Measurements from ENCODE around the gene RTN4RL1. TPM values are rescaled to one million over a fixed set of nuclear protein-coding genes. Genes with fewer than 3 reads are reported as not detected.

RTN4RL1 gene
- total and polyA plus RNA-seq, 2 of the 13 experiments (the other 11 are each of a cell fraction or from before 2014, with no cell fraction given): 0.01 TPM; not detected in 1

GRCh38 chr17:1997927-1998742, 27.0 kb downstream of the RTN4RL1 start (continued):
- TF ChIP-seq ZNF569 (CRISPR knock-in tag; IDR thresholded peaks at IDR 0.05; ENCODE audit: borderline replicate concordance) (no peak), ZNF646 (CRISPR knock-in tag; IDR thresholded peaks at IDR 0.05) (no peak), MED8 (CRISPR knock-in tag; IDR thresholded peaks at IDR 0.05; ENCODE audit: insufficient replicate concordance) (no peak), PHB2 (IDR thresholded peaks at IDR 0.05; ENCODE audit: partially characterized antibody) (no peak), SOX5 (CRISPR knock-in tag; IDR thresholded peaks at IDR 0.05; ENCODE audit: borderline replicate concordance) (peak; percentile 45; the same call in 1 of the 2 replicates), POLR2G (IDR thresholded peaks at IDR 0.05; ENCODE audit: low read depth, low read length) (peak; percentile 69), ZC3H13 (CRISPR knock-in tag; IDR thresholded peaks at IDR 0.05) (no peak), RFX1 (IDR thresholded peaks at IDR 0.05) (no peak), ZNF720 (CRISPR knock-in tag; IDR thresholded peaks at IDR 0.05) (no peak), TP53 (CRISPR knock-in tag; conservative IDR thresholded peaks at IDR 0.05) (no peak), ZMYM3 (CRISPR knock-in tag; IDR thresholded peaks at IDR 0.05) (no peak; the same call in 1 of the 2 replicates), GLI4 (CRISPR knock-in tag; IDR thresholded peaks at IDR 0.05; ENCODE audit: borderline replicate concordance) (no peak)
- TF ChIP-seq, protein P1, sequence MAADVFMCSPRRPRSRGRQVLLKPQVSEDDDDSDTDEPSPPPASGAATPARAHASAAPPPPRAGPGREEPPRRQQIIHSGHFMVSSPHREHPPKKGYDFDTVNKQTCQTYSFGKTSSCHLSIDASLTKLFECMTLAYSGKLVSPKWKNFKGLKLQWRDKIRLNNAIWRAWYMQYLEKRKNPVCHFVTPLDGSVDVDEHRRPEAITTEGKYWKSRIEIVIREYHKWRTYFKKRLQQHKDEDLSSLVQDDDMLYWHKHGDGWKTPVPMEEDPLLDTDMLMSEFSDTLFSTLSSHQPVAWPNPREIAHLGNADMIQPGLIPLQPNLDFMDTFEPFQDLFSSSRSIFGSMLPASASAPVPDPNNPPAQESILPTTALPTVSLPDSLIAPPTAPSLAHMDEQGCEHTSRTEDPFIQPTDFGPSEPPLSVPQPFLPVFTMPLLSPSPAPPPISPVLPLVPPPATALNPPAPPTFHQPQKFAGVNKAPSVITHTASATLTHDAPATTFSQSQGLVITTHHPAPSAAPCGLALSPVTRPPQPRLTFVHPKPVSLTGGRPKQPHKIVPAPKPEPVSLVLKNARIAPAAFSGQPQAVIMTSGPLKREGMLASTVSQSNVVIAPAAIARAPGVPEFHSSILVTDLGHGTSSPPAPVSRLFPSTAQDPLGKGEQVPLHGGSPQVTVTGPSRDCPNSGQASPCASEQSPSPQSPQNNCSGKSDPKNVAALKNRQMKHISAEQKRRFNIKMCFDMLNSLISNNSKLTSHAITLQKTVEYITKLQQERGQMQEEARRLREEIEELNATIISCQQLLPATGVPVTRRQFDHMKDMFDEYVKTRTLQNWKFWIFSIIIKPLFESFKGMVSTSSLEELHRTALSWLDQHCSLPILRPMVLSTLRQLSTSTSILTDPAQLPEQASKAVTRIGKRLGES (CRISPR knock-in tag; IDR thresholded peaks at IDR 0.05; ENCODE audit: borderline replicate concordance): no peak
- TF ChIP-seq, protein P2, sequence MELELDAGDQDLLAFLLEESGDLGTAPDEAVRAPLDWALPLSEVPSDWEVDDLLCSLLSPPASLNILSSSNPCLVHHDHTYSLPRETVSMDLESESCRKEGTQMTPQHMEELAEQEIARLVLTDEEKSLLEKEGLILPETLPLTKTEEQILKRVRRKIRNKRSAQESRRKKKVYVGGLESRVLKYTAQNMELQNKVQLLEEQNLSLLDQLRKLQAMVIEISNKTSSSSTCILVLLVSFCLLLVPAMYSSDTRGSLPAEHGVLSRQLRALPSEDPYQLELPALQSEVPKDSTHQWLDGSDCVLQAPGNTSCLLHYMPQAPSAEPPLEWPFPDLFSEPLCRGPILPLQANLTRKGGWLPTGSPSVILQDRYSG (CRISPR knock-in tag; IDR thresholded peaks at IDR 0.05): no peak
- TF ChIP-seq, protein P3, sequence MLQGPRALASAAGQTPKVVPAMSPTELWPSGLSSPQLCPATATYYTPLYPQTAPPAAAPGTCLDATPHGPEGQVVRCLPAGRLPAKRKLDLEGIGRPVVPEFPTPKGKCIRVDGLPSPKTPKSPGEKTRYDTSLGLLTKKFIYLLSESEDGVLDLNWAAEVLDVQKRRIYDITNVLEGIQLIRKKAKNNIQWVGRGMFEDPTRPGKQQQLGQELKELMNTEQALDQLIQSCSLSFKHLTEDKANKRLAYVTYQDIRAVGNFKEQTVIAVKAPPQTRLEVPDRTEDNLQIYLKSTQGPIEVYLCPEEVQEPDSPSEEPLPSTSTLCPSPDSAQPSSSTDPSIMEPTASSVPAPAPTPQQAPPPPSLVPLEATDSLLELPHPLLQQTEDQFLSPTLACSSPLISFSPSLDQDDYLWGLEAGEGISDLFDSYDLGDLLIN (CRISPR knock-in tag; IDR thresholded peaks at IDR 0.05; ENCODE audit: borderline replicate concordance): no peak

Measured in HepG2 (cell line).